Fibroblast of lung (primary cell): ENCODE measurements around the gene SH3D19.

ENCODE experiments used
- EZH2 ChIP-seq: IDR thresholded peaks from 2 replicates; pipeline ENCODE4 v1.5.1; 2012; ENCODE audit warnings: low read length, control low read depth, mild to moderate bottlenecking; ENCODE audit errors: missing control alignments
- TF ChIP-seq, protein P1 (sequence below), 2 donors: IDR thresholded peaks in 1 of 2; conservative IDR thresholded peaks in 1 of 2; 1 replicate in 1 of 2; 2 replicates in 1 of 2; pipeline ENCODE4 v1.5.1; 2011 to 2012; ENCODE audit warnings: low read length in 2 of 2, control low read depth in 1 of 2, inconsistent platforms in 1 of 2, low read depth in 1 of 2, mild to moderate bottlenecking in 1 of 2

DNA sequence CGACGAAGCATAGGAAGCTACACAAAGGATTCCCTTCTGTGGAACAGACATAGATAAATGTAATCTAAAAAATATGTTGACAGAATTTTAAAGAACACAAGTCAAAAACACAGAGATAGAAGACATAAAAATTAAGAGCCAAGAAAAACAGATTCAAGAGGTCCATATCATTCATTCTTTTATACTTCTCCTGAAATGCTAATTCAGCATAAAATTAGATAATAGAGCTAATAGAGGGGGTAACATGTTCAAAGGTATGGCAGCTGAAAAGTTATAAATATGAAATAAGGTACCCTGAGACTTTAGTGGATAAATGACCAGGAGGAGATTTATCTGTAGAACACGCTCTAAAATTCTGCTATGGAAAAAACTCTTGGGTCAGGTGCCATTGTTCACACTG, 85.8 kb downstream of the SH3D19 start:
- TF ChIP-seq, protein P1, sequence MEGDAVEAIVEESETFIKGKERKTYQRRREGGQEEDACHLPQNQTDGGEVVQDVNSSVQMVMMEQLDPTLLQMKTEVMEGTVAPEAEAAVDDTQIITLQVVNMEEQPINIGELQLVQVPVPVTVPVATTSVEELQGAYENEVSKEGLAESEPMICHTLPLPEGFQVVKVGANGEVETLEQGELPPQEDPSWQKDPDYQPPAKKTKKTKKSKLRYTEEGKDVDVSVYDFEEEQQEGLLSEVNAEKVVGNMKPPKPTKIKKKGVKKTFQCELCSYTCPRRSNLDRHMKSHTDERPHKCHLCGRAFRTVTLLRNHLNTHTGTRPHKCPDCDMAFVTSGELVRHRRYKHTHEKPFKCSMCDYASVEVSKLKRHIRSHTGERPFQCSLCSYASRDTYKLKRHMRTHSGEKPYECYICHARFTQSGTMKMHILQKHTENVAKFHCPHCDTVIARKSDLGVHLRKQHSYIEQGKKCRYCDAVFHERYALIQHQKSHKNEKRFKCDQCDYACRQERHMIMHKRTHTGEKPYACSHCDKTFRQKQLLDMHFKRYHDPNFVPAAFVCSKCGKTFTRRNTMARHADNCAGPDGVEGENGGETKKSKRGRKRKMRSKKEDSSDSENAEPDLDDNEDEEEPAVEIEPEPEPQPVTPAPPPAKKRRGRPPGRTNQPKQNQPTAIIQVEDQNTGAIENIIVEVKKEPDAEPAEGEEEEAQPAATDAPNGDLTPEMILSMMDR (conservative IDR thresholded peaks at IDR 0.05 in 1 of 2, IDR thresholded peaks at IDR 0.05 in 1 of 2; ENCODE audit: low read depth in 1 of 2, low read length in 2 of 2), result no peak
- no peak for TF ChIP-seq EZH2
